GM19395 (cell line): ENCODE results near the gene PLEKHH3.

Source experiments
- ATAC-seq: cut with Tn5 transposase; IDR thresholded peaks from one replicate; pipeline ENCODE4 v1.9.1; 2021; ENCODE audit warnings: mild to moderate bottlenecking, moderate library complexity; ENCODE audit not compliant: unreplicated experiment

Gene PLEKHH3

DNA sequence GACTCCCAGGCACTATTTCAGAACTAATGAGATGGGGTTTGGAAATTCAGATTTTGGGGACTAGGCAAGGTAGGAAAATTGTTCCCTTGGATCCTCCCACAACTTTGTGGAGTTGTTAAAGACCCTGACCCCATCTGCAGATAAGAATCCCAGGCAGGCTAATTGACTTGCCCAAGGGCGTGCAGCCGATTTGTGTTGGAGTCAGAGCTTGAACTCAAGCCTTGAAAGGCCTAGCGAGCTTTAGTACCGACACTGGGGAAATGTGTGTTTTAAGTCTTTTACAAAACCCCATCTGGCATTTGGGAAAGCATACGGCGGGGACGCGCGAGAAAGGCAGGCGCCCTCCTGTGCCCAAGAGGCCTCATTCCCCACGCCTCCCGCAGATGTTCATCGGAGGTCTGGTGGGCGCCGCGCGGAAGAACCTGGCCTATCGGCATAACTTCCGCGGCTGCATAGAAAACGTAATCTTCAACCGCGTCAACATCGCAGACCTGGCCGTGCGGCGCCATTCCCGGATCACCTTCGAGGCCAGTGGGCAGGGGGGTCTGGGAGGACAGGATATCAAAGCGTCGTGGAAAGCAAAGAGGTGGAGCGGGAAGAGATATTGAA, 9.8 kb upstream of the PLEKHH3 start:
- no peak for ATAC-seq

DNA sequence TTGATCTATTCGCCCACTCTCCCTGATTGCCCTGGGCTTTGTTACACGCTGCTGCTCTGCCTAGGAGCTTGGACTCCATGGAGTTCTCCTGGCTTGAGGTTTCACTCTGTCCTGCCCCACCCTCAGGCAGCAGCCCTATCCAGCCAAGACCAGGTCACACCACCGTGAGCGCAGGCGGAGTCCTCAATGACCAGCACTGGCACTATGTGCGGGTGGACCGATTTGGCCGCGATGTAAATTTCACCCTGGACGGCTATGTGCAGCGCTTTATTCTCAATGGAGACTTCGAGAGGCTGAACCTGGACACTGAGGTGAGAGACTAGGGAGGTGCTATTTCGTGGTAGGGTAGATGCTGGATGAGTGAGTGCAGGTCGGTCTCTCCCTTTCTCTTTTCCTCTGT, 9.0 kb upstream of the PLEKHH3 start:
- ATAC-seq: no peak

DNA sequence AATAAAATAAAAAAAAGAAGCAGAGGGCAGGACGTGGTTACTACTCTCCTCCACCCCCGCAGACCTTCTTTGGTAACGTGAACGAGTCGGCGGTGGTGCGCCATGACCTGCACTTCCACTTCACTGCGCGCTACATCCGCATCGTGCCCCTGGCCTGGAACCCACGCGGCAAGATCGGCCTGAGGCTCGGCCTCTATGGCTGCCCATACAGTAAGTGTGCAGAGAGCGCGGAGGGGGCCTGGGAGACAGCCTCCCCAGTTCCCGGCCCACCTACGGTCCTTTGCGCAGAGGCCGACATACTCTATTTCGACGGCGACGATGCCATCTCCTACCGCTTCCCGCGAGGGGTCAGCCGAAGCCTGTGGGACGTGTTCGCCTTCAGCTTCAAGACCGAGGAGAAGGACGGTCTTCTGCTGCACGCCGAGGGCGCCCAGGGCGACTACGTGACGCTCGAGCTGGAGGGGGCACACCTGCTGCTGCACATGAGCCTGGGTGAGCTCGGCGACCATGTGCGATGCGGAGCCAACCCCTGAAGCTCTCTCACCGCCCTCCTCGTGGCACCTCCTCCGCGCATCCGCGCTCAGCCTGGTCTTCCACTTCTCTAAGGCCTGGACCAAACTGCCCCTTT, 8.2 kb upstream of the PLEKHH3 start:
- ATAC-seq: no peak

DNA sequence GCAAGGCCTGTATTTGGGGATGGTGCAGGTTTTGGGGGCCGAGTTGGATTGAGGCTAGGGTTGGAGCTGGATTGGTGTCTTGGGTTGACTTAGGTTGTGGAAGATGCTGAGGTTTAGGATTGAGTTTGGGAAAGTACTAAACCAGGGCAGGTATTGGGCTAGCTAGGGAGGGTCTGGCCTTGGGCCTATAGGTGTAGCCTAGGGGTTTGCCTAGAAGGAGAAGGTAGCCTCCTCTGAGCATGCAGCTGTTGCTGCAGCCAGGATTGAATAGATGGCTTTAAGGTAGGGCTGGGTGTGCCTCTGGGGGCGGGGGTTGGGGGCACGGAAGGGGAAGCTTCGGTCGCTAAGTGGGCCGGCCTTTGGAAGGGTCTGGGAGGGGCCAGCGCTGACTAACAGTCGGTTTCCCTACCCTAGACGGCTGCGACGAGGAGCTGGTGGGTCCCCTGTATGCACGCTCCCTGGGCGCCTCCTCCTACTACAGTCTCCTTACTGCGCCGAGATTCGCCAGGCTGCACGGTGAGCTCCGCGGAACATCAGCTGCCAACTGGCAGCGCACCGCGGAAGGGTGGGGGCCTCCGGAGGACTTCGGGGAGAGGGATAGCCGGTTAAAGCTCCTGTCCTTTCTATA, 6.7 kb upstream of the PLEKHH3 start:
- no peak for ATAC-seq

DNA sequence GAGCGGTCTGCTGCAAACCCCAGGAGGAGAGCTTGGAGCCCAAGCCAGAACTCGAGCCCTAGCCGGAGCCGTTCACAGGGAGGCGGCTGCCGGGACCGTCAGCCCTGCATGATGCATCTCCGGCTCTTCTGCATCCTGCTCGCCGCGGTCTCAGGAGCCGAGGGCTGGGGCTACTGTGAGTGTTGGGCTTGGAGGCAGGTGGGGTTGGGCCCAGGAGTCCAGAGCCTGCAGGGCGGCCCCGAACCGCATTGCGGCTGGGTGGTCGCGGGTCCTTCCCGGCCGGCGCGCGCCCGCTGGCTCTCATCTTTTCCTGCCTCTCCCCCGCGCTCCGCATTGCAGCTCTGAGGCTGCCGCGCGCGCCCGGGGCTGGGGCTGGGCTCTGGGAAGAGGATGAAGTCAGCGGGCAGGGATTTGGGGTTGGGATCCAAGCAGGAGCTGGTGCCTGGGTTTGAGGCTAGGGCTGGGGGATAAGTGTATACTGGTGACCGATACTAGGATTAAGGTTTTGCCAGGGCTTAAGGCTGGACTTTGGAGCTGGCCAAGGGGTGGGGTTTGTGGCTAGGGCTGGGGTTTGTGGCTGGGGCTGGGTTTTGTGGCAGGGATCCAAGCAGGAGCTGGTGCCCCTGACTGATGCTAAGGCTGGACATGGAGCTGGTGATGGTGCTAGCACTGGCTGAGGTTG, 6.1 kb upstream of the PLEKHH3 start:
- no peak for ATAC-seq

DNA sequence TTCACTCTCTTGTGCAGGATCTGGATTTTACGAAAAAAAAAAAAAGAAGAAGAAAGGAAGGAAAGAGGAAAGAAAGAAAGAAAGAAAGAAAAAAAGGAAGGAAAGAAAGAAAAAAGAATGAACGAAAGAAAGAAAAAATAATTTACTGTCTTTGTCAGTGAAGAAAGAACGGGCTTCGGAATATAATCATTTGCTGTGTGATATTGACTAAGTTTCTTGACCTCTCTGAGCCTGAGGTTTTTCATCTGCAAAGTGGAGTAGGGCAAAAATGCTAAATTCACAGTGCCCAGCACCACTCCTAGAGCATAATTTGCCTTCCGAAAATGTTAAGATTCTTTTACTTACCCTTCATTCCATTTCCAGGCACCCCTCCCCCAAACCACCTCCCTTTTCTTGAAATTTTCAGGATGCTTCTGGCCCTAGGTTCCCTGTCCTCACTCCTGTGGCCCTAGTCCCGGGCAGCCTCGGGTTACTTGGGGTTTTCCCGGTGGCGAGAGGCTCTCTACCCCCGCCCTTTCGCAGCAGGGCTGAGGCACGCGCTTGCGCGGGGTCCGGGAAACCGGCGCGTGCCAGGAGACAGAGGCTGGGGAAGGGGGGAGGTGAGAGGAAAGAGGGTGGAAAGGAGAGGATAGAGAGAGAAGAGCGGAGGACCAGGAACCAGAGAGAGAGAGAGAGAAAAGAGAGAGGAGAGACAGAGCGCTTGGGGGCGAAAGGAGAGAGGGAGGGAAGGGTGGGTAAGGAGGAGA, 5.4 kb upstream of the PLEKHH3 start, which contains the start of gene CNTNAP1:
CNTNAP1 (plus strand) TSS at position 556 of the 746 bp plus-strand sequence. CDS start 299 bp downstream, outside the sequence.
- no peak for ATAC-seq

DNA sequence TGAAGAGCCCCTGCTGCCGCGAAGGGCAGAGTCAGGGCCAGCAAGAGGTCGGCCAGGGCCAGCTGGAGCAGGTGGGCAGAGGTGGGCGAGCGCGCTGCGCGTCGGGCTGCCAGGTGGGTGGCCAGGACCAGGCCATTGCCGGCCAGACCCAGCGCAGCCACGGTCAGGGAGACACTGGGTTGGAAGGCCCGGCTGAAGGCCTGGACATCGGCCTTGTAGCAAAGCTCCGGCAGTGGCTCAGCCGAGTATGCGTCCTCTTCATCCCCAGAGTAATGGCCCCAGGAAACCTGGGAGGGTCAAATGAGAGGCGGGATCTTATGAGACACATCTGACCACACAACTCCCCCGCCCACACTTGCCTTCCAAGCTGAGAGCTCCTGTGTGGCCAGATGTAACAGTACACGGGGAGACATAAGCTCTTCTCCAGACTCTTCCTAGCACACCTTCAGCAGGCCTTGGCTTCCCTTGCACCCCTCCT, 3.6 kb upstream of the PLEKHH3 start:
- no peak for ATAC-seq

DNA sequence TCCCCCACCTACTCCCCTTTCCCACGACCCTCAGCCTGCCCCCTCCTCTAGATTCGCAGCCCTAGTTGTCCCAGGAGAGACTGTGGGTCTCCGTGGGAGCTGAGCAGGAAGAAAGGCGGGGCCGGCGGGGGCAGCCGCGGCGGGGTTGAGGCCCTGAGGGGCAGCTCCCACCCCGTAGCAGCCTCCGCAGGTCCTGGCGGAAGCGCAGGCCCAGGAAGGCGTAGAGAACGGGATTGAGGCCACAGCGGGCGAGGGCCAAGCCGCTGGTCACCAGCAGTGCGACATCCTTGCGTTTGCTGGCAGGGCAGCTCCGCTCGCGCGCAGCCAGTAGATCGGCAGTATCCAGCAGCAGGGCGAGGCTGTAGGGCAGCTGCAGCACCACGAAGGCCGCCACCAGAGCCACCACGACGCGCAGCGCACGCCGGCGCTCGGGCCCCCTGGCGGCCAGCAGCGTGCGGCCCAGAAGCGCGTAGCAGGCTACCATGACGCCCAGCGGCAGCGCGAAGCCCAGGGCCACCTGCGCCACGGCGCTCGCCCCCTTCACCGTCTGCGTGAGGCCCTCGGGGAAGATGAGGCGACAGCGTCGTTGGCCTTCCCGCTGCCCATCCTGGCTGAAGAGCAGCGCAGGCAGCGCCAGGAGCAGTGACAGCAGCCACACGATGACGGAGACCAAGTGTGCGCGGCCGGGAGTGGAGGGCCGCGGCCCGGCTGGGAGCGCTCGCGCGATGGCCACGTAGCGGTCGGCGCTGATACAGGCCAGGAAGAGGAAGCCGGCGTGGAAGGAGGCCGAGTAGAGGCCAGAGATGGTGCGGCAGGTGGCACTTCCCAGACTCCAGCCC, 2.9 kb upstream of the PLEKHH3 start:
- ATAC-seq: no peak

DNA sequence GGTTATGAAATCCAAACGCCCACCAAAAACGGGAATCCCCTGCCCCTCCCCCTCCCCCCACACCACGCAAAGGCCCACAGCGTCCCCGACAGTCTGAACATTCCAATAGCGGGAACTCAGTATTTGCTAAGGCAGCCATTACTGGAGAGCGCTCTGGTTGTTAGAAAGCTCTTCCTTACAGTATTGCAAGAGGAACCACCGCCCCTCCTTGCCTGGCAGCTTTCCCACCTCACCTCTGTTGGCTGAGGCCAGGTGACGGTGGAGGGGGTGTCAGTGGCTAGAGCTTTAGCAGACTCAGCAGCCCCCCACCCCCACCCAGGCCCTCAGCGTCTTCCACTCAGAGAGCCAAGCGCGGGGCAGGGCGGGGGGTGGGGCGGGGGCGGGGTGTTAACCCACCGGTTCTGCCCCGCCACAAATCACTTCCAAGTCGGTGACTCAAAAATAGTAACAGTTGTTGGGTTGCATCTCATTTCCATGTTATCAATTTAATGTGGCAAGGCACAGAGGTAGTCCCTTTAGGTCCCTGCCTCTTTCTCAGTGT, 2.2 kb upstream of the PLEKHH3 start:
- ATAC-seq: no peak

DNA sequence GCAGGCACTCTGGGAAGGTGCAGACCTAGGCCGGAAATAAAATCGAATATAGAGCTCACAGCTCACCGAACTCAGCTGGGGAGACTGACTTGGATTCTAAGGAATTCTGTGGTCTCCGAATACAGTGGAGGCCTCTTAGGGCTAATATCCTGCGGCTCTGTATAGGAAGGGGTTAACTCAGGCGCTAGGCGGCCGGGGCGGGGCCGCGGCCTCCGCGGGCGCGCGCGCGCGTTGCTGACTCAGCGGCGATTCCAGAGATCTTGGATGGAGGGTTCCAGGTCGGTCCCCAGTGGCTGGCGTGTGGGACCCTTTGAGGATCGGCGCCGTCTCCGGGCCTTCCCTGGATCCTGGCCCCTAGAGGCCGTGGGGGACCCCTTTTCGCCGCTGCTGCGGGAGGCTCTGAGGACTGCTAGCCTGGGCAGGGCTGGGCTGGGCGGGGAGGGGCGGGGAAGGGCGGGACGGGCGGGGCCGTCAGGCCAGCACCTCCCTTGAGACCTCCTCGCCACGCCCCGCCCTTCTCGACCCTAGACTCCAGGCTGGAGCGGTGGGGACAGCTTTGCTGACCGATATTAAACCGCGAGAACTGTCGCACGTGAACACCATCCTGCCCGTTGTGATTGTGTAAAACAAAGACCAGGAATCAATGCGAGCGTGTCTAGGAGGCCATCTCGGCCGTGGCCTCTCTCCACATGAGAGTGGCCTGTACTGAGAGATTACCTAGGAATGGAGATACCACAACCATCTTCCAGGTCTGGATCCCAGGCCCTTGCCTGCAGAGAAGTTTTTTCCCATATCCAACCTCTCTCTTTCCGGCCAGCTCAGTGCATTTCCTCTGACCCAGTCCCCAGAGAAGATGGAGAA, 1.4 kb upstream of the PLEKHH3 start:
- ATAC-seq: no peak

DNA sequence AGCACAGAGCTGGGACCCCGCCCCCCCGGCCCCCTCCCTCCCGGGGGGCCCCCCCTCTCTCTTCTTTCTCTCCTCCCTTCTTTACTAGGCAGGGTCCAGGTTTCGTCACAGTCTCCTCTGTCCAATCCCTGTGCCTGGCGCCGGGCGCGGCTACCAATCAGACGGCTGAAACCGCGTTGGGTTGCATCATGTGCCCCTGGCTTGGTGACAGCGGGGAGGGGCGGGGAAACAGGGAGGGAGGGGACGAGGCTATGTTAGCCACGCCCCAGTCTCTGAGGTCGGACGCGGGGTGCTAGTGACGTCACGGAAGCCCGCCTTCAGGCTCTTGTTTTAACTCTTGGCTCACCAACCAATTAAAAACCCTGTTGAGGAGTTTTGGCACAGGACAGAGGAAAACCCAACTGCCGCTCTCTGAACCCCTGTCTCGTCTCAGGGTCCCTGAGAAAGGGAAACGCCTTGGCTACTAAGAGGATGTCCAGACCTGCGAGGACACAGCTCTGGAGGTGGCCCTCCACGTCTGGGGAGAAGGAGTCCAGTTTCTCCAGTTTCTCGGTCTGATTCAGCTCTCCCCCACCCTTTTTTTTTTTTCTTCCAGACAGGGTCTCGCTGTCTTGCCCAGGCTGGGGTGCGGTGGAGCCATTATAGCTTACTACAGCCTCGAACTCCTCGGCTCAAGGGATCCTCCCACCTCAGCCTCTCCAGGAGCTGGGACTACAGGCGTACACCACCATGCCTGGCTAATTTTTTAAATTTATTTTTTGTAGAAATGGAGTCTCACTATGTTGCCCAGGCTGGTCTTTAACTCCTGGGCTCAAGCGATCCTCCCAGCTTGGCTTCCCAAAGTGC, 441 bp upstream of the PLEKHH3 start:
- ATAC-seq: peak; percentile 56

DNA sequence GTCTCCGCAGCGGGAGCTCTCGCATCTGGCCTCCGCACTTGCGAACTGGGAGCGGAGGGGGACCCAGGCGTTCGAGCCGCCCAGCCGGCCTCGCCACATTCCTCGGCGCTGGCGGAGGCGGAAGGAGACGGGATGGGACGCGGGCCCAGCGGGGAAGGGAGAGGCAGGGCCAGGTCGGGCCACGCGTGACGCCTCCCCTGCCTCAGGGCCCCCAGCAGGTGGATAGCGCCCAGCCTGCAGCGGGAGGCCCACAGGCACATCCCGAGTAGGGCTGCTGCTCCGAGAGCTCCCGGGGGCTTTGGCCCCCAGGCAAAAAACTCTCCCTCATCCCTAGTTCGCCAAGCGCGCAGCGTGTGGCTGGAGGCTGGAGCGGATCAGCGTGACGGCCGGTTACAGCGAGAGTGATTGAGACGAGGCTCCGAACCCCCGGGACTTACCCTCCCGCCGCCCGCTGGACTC, 800 bp downstream of the PLEKHH3 start:
- no peak for ATAC-seq

DNA sequence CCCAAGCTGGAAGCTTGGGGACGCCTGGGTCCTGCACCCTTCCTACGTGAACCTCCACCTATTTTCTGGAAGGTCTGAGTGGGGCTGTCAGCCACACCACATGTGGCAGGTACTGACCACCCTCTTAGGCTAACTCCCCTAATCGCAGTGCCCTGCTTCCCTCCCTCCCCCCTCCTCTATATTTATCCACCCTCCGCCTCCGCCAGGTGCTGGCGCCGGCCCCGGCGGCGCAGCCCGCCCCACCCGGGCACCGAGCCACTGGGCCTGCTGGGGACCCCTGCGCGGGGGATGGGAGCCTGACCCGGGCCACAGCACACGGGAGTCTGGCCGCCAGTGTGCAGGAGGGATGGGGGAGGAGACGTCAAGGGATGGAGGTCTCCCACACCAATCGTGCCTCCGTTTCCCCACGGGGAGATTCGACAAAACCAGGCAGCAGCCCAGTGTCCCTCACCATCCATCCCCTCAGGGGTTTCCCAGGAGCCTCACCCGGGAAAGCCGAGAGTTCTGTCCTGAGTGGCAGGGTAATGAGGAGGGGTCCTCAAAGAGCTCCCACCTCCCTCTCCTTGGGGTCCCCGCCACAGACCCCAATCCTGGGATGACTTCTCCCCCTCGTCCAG, 1.3 kb downstream of the PLEKHH3 start:
- no peak for ATAC-seq

DNA sequence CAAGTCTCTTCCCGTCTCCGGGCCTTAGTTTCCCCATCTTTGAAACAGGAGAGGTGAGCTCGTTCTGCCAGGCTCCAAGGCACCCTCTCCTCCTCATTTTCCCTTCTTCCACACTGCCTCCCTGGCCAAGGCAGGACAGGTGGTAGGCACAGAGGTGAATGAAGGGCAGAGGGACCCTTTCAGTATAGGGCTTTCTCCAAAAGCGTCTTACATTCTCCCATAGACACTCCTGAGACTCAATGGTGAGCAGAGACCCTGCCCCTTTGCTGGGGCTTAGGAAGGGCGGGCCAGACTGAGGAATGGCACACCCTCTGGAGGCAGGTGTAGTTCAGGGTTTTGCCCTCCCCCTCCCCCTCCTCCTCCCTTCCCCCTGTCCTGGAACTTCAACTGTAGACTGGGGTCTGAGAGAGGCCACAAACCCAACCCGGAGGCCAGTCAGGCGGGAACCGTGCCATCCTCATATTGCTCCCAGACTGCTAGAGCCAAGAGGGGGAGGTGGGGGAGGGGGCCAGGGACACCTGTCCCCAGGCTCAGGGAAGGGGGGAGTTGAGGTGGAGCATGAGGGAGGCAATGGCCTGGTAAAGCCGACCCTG, 1.9 kb downstream of the PLEKHH3 start:
- no peak for ATAC-seq

DNA sequence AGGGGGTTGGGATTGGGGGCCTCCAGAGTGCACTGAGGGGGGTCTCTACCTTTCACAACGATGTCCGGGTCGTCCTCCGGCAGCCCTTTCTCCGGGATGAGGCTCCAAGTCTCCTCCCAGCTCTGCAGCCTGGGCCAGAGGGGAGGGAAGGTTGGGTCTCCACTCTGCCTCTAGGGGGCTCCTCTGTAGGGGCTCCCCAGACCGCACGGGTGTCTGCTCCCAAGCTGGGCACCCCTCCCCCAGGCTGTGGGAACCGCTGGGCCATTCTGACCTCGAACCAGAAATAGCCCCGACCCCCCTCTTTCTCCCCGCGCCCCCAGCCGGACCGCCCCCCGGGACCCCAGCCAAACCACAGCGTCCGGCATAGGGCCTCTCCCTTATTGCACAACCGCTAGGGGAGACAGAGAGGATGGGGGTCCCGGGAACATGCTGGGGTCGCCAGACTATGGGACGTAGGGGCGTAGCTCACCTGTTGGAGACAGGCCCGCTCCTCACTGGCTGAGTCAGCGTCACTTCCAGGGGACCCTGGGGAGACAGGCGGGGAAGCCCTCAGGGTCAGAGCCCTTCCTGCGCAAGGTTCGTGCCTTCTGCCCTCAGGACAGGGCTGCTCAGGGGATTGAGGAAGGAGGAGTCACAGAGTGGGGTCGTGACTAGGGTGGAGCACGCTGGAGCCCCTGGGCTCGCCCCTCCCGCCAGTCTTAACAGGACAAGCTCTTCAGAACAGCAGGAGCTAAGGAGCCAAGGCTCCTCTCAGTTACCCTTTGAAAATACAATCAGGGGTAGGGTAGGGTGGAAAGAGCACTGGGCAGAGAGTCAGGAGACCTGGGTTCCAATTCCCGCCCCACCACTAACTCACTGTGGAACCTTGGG, 2.7 kb downstream of the PLEKHH3 start:
- ATAC-seq: no peak

DNA sequence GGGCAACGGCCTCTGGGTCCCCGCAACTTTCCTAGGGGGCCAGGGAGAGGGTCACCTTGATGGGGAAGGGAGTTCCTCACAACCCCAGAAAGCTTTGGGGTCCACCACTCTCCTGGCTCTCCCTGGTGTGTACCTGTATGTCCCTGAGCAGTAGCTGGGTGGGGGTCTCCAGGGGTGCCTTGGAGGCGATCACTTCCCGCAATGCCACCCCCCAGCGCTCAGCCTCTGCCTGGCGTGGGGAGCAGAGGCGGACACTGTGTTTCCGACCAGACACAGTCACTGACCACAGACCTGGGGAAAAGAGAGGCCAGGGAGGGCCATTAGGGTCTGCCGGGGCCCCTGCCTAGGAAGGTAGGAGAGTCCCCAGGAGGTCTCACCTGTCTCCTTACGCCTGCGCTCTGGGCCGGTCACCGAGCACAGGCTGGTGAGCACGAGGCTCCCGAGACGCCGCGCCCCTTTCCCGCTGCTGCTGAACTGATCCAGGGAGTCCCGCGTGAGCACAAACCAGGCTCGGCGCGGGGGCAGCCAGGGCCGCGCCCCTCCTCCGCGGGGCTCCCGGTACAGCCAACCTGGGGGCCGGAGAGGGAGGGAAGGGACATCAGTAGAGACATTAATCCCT, 3.4 kb downstream of the PLEKHH3 start:
- no peak for ATAC-seq
